Activated T-cell treated with anti-CD3 and anti-CD28 coated beads for 48 hours (primary cell): ENCODE results near the gene SRA1.

Experiments
- DNase-seq: peaks from one replicate; pipeline ENCODE4 v3.0.0-alpha.2; 2020; ENCODE audit warnings: low read depth

The SRA1 gene

DNA sequence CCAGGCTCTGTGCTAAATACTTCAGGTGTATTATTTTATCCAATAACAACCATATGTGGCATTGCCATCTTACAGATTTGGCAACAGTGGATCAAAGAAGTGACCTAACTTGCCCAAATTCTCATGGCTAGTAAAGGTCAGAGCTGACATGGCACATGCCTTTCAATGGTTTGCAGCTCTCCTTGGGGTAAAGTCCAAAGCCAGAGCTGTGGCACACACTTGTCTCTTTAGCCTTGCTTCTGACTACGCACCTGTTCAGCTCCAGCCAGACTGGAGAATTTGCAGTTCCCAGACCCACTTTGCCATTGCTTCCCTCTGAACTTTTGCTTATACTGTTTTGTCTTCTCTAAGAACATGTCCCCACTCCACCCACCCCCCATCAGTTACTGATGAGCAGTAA lies 13.2 kb upstream of the SRA1 start:
- DNase-seq, result no peak

DNA sequence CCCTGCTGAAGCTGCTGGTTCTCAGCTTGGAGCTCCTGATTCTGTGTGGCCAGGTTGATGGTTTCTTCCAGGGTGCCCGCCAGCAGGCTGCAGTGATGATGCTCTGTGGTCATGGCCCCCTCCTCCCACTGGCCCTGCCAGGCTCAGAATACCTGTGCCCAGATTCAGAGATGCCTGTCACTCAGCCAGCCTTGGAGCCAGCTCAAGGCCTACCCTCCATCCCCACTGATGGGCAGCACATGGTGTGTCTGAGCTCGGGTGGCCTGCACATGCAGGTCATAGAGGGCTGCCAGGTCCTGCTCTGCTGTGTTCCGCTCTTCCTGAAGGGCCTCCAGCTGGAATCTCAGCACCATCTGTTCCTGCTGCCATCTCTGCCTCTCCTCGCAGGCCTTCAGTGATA lies 12.8 kb upstream of the SRA1 start:
- DNase-seq, result no peak

DNA sequence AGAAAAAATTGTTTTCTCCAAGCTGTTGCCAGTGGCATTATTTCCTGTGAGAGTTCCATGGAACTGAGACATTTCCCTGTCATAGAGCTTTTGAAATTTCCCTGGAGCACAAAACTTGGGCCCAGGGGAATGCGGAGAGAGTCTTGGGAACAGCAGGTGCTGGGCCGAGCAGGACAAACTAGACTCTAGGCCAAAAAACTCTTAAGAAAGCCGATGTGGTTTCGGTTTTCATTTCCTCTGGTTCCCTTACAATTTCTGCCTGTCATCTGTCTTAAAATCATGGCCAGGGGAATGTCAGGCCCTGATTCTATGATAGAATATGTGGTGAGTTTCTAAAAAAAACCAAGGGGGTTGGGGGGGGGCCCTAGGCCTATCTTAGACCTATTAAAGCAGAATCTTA lies 11.9 kb upstream of the SRA1 start:
- no peak for DNase-seq

DNA sequence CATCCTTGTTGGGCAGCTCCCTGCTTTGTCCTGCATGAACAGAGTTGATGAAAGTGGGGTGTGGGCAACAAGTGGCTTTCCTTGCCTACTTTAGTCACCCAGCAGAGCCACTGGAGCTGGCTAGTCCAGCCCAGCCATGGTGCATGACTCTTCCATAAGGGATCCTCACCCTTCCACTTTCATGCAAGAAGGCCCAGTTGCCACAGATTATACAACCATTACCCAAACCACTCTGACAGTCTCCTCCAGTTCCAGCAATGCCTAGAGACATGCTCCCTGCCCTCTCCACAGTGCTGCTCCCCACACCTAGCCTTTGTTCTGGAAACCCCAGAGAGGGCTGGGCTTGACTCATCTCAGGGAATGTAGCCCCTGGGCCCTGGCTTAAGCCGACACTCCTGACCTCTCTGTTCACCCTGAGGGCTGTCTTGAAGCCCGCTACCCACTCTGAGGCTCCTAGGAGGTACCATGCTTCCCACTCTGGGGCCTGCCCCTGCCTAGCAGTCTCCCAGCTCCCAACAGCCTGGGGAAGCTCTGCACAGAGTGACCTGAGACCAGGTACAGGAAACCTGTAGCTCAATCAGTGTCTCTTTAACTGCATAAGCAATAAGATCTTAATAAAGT lies 11.3 kb upstream of the SRA1 start:
- no peak for DNase-seq

DNA sequence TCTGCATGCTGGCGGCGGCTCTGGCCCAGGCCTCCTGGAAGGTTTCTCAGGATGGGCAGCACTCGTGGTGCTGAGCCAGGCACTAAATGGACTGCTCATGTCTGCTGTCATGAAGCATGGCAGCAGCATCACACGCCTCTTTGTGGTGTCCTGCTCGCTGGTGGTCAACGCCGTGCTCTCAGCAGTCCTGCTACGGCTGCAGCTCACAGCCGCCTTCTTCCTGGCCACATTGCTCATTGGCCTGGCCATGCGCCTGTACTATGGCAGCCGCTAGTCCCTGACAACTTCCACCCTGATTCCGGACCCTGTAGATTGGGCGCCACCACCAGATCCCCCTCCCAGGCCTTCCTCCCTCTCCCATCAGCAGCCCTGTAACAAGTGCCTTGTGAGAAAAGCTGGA lies 10.6 kb upstream of the SRA1 start:
- no peak for DNase-seq

DNA sequence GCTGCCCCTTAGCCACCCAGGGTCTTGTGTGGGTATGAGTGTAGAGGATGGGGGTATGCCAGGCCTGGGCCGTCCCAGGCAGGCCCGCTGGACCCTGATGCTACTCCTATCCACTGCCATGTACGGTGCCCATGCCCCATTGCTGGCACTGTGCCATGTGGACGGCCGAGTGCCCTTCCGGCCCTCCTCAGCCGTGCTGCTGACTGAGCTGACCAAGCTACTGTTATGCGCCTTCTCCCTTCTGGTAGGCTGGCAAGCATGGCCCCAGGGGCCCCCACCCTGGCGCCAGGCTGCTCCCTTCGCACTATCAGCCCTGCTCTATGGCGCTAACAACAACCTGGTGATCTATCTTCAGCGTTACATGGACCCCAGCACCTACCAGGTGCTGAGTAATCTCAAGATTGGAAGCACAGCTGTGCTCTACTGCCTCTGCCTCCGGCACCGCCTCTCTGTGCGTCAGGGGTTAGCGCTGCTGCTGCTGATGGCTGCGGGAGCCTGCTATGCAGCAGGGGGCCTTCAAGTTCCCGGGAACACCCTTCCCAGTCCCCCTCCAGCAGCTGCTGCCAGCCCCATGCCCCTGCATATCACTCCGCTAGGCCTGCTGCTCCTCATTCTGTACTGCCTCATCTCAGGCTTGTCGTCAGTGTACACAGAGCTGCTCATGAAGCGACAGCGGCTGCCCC lies 10.0 kb upstream of the SRA1 start:
- no peak for DNase-seq

DNA sequence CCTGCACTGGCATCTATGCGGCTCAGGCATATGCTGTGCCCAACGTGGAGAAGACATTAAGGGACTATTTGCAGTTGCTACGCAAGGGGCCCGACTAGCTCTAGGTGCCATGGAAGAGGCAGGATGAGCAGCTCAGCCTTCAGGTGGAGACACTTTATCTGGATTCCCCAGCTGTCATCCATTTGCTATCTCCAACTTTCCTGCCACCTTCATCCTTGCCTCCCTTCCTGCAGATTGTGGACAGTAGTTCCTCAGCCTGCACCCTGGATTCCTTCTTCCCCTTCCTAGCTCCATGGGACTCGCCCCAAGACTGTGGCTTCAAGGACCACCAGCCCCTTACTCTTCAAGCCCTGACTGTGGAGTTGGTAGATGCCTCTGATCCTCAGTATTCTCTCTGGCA lies 9.4 kb upstream of the SRA1 start:
- no peak for DNase-seq

DNA sequence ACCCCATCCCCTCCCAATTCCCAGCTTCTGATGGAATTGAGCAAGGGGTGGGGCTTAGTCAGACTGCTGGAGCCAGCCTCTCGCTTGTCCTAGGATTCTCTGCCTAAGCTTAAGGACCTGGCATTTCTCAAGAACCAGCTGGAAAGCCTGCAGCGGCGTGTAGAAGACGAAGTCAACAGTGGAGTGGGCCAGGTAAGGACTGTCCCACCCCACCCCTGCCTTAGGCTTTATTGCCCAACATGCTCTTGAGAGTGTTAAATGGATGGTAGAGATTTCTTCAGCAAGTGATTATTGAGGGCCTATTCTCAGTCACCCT lies 8.5 kb upstream of the SRA1 start:
- DNase-seq, result no peak

DNA sequence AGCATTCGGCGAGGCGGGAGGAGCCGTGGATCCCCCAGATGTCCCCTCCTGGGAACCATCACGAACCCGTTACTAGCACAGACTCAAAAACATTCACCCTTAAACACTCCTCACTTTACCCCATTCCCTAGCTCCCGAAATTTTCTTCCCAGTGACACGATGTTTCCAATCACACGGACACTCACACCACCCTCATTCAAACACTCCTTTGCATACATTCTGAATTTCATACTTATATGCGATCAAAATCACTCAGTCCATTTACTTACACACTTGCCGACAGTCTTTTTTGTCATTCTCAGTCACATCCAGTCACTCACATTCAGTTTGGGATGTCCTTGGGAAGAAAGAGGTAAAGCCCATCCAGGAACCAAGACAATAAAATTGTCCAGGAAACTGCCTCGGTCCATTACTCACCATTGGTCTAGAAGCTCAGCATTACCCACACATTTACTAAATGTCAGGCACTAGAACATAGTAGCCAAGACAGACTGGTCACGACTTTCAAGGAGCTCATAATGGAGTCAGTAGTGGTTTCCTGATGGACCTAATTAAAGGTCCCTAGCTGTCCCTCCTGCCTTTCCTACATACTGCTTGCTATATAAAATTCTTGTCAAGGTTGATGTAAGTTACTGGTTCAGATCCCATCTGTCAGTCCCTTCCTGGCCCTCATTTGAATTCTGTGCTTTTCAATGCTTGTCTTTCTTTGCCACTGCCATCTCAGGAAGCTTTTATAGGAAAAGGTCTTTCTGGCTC lies 7.9 kb upstream of the SRA1 start:
- no peak for DNase-seq

DNA sequence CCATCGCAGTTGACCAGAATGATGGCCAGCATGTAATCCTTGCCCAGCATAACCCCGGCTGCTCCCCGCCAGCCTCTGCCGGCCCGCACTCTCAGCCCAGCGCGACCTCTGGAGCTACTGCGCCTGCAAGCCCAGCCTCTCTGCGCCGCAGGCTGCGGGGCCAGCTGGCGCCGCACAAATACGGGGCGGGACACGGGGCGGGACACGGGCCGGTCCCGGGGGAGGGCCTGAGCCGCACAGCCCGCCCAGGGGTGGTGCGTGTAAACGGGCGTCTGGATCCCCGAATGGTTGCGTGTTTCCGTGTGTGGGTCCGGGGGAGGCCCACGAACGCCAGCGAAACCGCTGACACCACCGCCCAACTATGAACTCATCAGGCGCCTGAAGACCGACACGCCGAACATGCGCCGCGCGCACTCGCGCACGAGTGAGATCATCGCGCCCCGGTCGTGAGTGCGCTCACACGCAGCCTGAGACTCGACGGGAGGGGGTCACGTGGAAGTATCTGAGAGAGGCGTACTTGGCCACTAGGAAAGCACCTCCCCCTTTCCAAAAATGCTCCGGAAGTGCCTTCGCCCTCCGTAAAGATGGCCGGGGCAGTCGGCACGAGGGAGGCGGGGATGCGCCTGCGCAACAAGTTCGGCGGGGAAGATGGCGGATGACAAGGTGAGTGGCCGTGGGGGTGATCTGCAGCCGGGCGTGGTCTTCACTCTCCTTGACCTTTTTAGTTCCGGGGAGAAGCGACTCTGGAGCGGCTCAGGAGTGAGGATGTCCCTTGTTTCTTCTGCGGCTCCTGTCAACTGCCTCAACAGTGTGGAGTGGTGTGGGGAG lies 7.1 kb upstream of the SRA1 start, which contains the start of the genes APBB3 and SLC35A4:
Gene APBB3, minus strand, starts transcription at position 403 of the 828 bp plus-strand sequence. Its CDS starts 353 bp downstream, at position 50.
Gene SLC35A4, plus strand, starts transcription at position 633 of the 828 bp plus-strand sequence. CDS start 2,342 bp downstream, outside the sequence.
- DNase-seq, result peak; percentile 89

DNA sequence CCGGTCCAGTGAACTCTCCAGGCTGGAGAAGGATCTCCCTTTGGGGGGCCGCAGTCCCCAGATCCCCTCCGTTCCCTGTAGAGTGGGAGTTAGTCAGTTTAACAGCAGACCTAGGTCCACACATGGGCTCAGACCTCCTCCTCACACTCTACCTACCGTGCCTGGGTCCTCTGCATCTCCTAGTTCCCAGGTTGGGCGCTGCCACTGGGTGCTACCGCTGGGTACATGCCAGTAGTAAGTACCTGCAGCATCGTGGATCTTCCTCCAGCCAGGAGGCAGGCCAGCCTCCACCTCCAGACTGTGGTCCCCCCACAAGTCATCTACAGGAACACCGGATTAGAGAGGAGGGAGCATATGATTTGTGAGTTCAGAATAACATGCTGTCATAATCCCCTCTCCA lies 6.3 kb upstream of the SRA1 start:
- no peak for DNase-seq

DNA sequence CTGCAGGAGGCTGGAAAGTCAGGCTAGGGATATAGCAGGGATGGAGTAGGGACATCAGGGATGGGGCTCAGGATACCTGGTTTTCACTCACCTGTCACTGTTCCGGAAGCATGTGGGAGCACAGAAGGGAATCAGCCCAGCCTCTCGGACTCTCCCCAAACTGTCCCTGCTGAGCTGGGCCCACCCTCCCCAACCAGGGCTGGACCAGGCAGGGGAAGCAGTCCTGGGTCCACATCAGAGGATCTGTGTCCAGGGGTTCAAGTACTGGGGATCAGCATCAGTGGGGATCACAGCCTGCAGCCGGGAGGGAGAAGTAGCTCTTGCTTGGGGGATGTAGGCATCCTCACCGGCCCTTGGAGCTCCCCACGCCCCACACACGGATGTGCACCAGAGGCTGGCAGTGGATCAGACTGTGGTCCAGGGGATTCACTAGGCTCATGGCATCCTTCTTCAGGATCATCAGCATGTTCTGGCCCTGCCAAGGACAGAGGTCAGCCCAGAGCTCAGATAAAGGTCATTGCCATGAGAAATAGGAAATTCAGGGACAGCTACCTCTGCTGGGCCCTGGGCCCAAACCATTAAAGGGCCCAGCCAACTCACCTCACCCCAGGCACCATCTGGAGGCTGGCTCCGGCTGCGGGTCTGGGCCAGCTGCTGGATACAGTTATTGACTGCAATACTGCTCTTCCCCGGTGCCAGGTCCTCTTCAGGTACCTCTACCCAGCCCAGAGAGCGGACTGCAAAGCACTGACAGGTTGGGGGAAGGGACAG lies 4.7 kb upstream of the SRA1 start:
- DNase-seq, result no peak

DNA sequence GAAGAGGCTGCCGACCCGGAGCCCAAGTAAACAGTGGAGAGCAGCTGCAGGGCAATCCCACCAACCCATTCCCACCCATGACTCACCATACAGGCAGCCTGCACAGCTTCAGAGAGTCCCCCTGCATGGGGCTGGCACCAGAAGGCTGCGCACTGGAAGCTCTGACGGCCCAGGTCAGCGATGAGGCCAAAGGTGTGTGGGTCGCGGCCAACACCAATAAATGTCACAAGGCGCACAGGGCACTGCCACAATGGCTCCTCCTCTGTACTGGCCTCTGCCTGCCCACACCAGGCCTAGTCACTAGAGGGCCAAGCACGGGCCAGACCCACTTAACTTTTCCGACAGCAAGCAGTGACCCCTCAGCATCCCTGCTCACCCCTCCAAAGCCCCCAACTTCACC lies 3.0 kb upstream of the SRA1 start:
- no peak for DNase-seq

DNA sequence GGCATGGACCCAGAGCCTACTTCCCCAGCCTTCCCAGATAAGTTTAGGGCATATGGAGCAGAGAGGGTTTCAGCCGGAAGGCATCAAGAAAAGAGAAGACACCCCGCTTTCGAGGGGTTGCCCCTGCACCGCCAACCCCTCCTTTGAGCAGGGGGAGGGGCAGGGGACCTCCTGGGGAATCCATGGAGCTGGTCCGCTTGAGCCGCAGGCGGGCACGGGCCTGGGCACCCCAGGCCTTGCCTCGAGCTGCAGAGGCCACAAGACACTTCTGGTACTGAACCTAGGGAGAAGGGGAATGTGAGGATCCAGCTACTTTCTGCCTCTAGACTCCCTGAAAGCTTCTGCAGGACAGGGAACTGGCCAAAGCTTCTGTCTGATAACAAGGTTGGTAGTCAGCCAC lies 1.3 kb upstream of the SRA1 start:
- no peak for DNase-seq

DNA sequence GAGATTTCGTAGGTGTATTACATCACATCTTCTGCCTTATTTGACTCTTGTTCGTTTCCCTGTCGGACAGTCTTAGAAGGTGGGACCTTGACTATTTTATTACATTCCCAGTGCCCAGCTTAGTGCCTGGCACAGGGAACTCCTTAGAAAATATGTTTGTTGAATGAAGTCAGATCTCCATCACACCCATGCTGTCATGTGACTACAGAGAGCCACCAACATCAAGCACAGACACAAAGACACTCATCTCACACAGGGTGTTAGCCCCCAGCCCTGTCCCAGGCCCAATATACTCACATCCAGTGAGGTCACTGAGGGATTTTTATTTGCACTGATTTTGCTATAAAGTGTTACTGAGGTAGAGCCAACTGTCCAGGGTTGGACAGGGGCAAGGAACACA lies 692 bp upstream of the SRA1 start:
- no peak for DNase-seq

DNA sequence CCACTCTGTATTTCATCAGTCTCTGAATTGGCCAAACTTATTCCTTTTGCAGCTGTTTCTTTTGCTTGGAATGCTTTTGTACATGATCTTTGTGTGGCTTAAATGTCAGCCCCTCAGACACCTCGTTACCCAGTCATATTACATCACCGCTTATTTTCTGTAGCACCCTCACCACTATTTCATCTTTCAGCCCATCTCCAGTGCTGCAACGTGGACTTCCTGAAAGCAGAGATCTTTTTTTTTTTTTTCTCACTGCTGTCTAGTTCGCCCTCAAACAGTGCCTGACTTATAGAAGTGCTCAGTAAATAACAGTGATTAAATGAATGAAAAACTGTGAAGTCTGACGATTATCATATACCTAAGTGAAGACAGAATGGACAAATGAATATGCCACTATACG lies 835 bp downstream of the SRA1 start:
- no peak for DNase-seq

DNA sequence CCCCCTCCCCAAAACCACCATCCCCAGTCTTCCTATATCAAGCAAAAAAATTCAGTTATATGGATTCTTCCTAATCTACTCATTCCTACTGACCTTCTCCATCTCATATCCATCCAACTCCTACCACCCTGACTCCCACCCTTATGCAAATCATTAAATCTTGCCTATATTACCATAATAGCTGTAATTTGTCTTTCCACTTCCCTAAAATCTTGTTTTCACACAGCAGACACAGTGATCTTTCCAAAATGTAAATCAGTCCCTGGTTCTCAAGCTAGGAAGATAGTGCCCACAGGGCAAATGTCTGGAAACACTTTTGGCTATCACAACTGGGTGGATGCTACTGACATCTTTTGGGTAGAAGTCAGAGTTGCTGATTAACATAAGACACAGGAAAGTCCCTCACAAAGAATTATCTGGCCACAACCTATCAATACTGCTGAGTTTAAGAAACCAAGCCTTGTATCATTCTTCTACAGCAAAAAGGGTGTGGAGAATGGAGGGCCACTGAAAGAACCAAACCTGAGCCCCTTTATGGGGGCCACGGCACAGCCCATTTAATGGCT lies 1.4 kb downstream of the SRA1 start:
- no peak for DNase-seq

DNA sequence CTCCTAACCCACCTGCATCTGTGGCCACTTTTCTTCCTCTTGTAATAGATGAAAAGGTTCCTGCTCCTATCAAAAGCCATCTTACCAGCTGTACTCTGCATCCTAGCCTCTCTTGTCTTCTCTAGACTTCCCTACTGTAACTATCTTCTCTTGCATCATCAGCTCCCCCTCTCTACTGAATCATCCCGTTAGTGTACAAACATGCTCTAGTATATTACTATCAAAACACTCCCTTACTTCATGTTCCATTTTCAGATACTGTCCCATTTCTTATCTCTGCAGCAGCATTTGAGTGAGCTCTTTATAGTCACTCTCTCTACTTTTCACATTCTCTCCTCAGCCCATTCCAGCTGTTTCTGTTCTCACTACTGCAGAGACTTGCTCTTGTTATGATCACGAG lies 2.8 kb downstream of the SRA1 start:
- no peak for DNase-seq

DNA sequence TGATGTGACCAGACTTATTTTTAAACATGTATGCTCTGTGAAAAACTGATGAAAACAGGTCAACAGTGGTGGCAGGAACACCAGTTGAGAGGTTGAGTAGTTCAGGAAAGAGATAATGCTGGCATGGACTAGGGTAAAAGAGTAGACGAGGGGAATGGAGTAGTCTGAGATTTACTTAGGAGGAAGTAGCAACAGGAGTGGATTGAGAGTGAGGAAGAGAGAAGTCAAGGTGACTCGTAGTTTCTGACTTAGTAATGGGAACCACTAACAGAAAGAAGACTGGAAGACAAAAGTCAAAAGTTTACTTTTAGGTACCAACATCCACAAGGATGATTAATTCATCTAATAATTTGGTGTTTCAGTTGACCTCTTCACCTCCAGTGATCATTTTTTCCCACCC lies 3.6 kb downstream of the SRA1 start:
- no peak for DNase-seq

DNA sequence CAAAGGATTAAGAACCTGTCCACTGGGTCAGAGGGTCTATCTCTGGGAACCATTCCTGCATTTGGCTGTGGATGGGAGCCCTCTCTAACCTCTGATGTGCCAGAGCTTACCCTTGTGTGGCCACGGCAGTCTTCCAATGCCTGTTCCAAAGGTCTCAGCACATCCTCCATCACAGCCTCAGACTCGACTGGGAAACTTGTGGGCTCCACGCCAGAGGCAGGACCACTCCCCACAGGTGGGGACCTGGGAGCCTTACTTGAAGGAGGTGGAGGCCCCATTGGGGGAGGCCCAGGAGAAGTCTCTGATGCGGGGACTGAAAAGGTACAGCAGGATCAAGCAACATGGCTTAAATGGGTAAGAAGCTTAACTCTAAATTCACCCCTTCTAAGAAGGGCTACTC lies 5.4 kb downstream of the SRA1 start:
- no peak for DNase-seq
